HepG2 (cell line): ENCODE measurements around the gene PCBP1. TPM values are rescaled to one million over a fixed set of nuclear protein-coding genes. Genes with fewer than 3 reads are reported as not detected.

Experiments used
- ARID2 ChIP-seq: sonication (generic); formaldehyde crosslinking; IDR thresholded peaks from 2 replicates; pipeline ENCODE4 v1.8.1; 2022; ENCODE audit warnings: mild to moderate bottlenecking, missing genetic modification reagents, borderline replicate concordance
- CBFB ChIP-seq: sonication (generic); formaldehyde crosslinking; IDR thresholded peaks from 2 replicates; pipeline ENCODE4 v1.4.0; 2020; ENCODE audit warnings: missing genetic modification reagents
- GATAD1 ChIP-seq: IDR thresholded peaks from 2 replicates; pipeline ENCODE4 v1.6.1; 2016; ENCODE audit warnings: missing genetic modification reagents, missing compliant biosample characterization
- HOXA9 ChIP-seq: sonication (generic); formaldehyde crosslinking; IDR thresholded peaks from 2 replicates; pipeline ENCODE4 v1.8.1; 2022; ENCODE audit warnings: missing genetic modification reagents, mild to moderate bottlenecking, moderate library complexity, borderline replicate concordance
- MAFG ChIP-seq: sonication (generic); formaldehyde crosslinking; IDR thresholded peaks from 2 replicates; pipeline ENCODE4 v1.5.1; 2020; ENCODE audit warnings: mild to moderate bottlenecking, missing genetic modification reagents
- MIER2 ChIP-seq: IDR thresholded peaks from 2 replicates; pipeline ENCODE4 v1.6.1; 2016; ENCODE audit warnings: missing biosample characterization, missing genetic modification reagents
- NFRKB ChIP-seq: fragments of 450-650 bp; IDR thresholded peaks from 2 replicates; pipeline ENCODE4 v1.6.1; 2017
- NRL ChIP-seq: sonication (generic); formaldehyde crosslinking; IDR thresholded peaks from 2 replicates; pipeline ENCODE4 v1.5.0; 2020; ENCODE audit warnings: missing genetic modification reagents, mild to moderate bottlenecking, moderate library complexity, borderline replicate concordance
- PRPF4 ChIP-seq: fragments of 200-400 bp; formaldehyde crosslinking; IDR thresholded peaks from 2 replicates; pipeline ENCODE4 v1.6.1; 2016; ENCODE audit warnings: low read length, low read depth; ENCODE audit not compliant: poor library complexity, severe bottlenecking
- RBAK ChIP-seq: sonication (generic); formaldehyde crosslinking; IDR thresholded peaks from 2 replicates; pipeline ENCODE4 v1.5.1; 2020; ENCODE audit warnings: mild to moderate bottlenecking, missing genetic modification reagents
- RFX1 ChIP-seq: fragments of 450-650 bp; IDR thresholded peaks from 2 replicates; pipeline ENCODE4 v1.6.1; 2017
- RFX5 ChIP-seq: IDR thresholded peaks from 2 replicates; pipeline ENCODE4 v1.6.1; 2011; ENCODE audit warnings: low read depth, low read length, improper control_type of control experiment
- SIN3B ChIP-seq: fragments of 150-350 bp; IDR thresholded peaks from 2 replicates; pipeline ENCODE4 v1.6.1; 2014; ENCODE audit warnings: low read length
- SOX6 ChIP-seq, 2 experiments: fragments of 450-650 bp in 1 of 2; sonication (generic) in 1 of 2; formaldehyde crosslinking in 1 of 2; IDR thresholded peaks; 2 replicates each; pipeline versions ENCODE4 v1.4.0 to v1.6.1; 2017 to 2020; ENCODE audit warnings: antibody characterized with exemption in 1 of 2, mild to moderate bottlenecking in 1 of 2, missing genetic modification reagents in 1 of 2
- SP140L ChIP-seq: sonication (generic); formaldehyde crosslinking; IDR thresholded peaks from 2 replicates; pipeline ENCODE4 v1.4.0; 2020; ENCODE audit warnings: missing genetic modification reagents, borderline replicate concordance
- SP5 ChIP-seq: IDR thresholded peaks from 2 replicates; pipeline ENCODE4 v1.6.1; 2016; ENCODE audit warnings: low read depth, borderline replicate concordance
- SRF ChIP-seq: IDR thresholded peaks from 2 replicates; pipeline ENCODE4 v1.6.1; 2011; ENCODE audit warnings: mild to moderate bottlenecking, low read depth, low read length, moderate library complexity
- TAF15 ChIP-seq: fragments of 200-400 bp; formaldehyde crosslinking; IDR thresholded peaks from one replicate; pipeline ENCODE4 v1.6.1; 2018; ENCODE audit warnings: mild to moderate bottlenecking, low read depth, low read length; ENCODE audit not compliant: poor library complexity, severe bottlenecking
- YEATS4 ChIP-seq: sonication (generic); formaldehyde crosslinking; IDR thresholded peaks from 2 replicates; pipeline ENCODE4 v1.4.0; 2020; ENCODE audit warnings: missing genetic modification reagents, borderline replicate concordance
- ZBTB43 ChIP-seq: sonication (generic); formaldehyde crosslinking; conservative IDR thresholded peaks from 2 replicates; pipeline ENCODE4 v1.4.0; 2020; ENCODE audit warnings: missing genetic modification reagents
- ZFP1 ChIP-seq: IDR thresholded peaks from 2 replicates; pipeline ENCODE4 v1.6.1; 2016
- ZFP36L1 ChIP-seq: sonication (generic); formaldehyde crosslinking; IDR thresholded peaks from 2 replicates; pipeline ENCODE4 v1.8.0; 2022; ENCODE audit warnings: mild to moderate bottlenecking, missing genetic modification reagents, moderate library complexity
- ZFP37 ChIP-seq: sonication (generic); formaldehyde crosslinking; IDR thresholded peaks from 2 replicates; pipeline ENCODE4 v1.4.0; 2020; ENCODE audit warnings: missing genetic modification reagents, borderline replicate concordance
- ZNF33B ChIP-seq: sonication (generic); formaldehyde crosslinking; IDR thresholded peaks from 2 replicates; pipeline ENCODE4 v1.5.1; 2020; ENCODE audit warnings: mild to moderate bottlenecking, missing genetic modification reagents
- ZNF543 ChIP-seq: sonication (generic); formaldehyde crosslinking; IDR thresholded peaks from 2 replicates; pipeline ENCODE4 v1.4.0; 2020; ENCODE audit warnings: mild to moderate bottlenecking, missing genetic modification reagents
- ZNF891 ChIP-seq: sonication (generic); formaldehyde crosslinking; IDR thresholded peaks from 2 replicates; pipeline ENCODE4 v1.5.0; 2020; ENCODE audit warnings: mild to moderate bottlenecking, missing genetic modification reagents
- ZSCAN9 ChIP-seq: IDR thresholded peaks from 2 replicates; pipeline ENCODE4 v1.6.1; 2016; ENCODE audit warnings: borderline replicate concordance
- polyA plus RNA-seq, 8 experiments: library from polyadenylated mRNA; depleted of rRNA in 3 of 8; stranded (reverse) in 7 of 8; unstranded in 1 of 8; fragments of >200 nt; fragmentation: Illumina TruSeq in 4 of 8; extraction: Trizol in 4 of 8; gene quantifications; 2 replicates each; pipeline versions ENCODE4 v1.2.1 to v1.2.3, GENCODE V29; 2011 to 2016; ENCODE audit warnings: low read depth in 4 of 8, missing spikeins in 1 of 8, mixed read lengths in 1 of 8; ENCODE audit not compliant: insufficient read depth in 1 of 8
- total RNA-seq, 5 experiments: library from RNA; depleted of rRNA; stranded (reverse); fragments of >200 nt; fragmentation: Illumina TruSeq; extraction: Trizol; gene quantifications; 2 replicates each; pipeline ENCODE4 v1.2.3, GENCODE V29; 2016; ENCODE audit warnings: low read depth in 1 of 5
- TF ChIP-seq, protein P1 (sequence below): sonication (generic); formaldehyde crosslinking; IDR thresholded peaks from 2 replicates; pipeline ENCODE4 v1.8.1; 2023; ENCODE audit warnings: mild to moderate bottlenecking, missing genetic modification reagents

Gene PCBP1
- total and polyA plus RNA-seq, 2 of the 13 experiments (the other 11 are each of a cell fraction or from before 2014, with no cell fraction given) = 32.0 to 137 TPM

DNA sequence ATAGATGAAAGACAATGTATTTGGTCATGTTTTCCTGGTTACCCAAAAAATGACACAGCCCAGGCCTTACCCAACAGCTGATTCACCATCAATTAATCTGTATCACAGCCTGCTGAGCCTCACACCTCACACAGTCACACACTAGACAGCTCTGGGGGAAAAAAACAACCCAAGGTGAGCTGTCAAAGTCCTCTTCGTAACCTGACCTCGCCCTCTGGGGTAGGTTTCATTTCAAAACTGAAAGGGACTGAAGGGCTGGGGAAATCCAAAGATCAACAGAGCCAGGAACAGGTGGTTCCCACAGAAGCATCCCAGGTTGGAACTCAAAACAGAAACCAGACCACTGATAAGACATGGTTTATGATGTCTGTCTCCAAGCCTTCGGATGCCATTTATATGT is 18.2 kb upstream of the PCBP1 start (continued):
- TF ChIP-seq HOXA9 (CRISPR knock-in tag) (no peak), RBAK (CRISPR knock-in tag) (no peak), SP5 (CRISPR knock-in tag) (no peak), GATAD1 (CRISPR knock-in tag) (no peak), ZBTB43 (CRISPR knock-in tag) (0 out of 2 replicates have a peak, but pooled peaks have one; percentile 31), RFX1 (no peak), ZNF33B (CRISPR knock-in tag) (no peak), SIN3B (no peak), ZFP36L1 (CRISPR knock-in tag) (no peak), ZNF891 (no peak), NFRKB (no peak), MIER2 (CRISPR knock-in tag) (no peak), YEATS4 (peak; percentile 26; the same call in 1 of the 2 replicates), ZFP37 (CRISPR knock-in tag) (no peak), ZSCAN9 (CRISPR knock-in tag) (no peak), MAFG (CRISPR knock-in tag) (no peak), NRL (no peak), RFX5 (no peak), CBFB (CRISPR knock-in tag) (no peak), TAF15 (no peak), ZFP1 (CRISPR knock-in tag) (0 out of 2 replicates have a peak, but pooled peaks have one; percentile 54), ARID2 (CRISPR knock-in tag) (no peak), SOX6 (IDR thresholded peaks at IDR 0.05) (no peak), SOX6 (CRISPR knock-in tag; IDR thresholded peaks at IDR 0.05) (peak; percentile 65), SP140L (CRISPR knock-in tag) (no peak), ZNF543 (CRISPR knock-in tag) (no peak), PRPF4 (no peak), SRF (no peak)
- TF ChIP-seq, protein P1, sequence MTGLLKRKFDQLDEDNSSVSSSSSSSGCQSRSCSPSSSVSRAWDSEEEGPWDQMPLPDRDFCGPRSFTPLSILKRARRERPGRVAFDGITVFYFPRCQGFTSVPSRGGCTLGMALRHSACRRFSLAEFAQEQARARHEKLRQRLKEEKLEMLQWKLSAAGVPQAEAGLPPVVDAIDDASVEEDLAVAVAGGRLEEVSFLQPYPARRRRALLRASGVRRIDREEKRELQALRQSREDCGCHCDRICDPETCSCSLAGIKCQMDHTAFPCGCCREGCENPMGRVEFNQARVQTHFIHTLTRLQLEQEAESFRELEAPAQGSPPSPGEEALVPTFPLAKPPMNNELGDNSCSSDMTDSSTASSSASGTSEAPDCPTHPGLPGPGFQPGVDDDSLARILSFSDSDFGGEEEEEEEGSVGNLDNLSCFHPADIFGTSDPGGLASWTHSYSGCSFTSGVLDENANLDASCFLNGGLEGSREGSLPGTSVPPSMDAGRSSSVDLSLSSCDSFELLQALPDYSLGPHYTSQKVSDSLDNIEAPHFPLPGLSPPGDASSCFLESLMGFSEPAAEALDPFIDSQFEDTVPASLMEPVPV (CRISPR knock-in tag) = peak; percentile 34; the same call in 1 of the 2 replicates
